SK-N-SH (cell line): ENCODE data around the gene CELF4. TPM values are rescaled to one million over a fixed set of nuclear protein-coding genes. Genes with fewer than 3 reads are reported as not detected.

ENCODE experiments used
- CTCF ChIA-PET: fragments of 300-600, 350-600 bp; formaldehyde crosslinking; extraction: SDS; loops from one replicate; lab custom pipeline; 2021; lab: Yijun Ruan, JAX
- POLR2A ChIA-PET: fragments of 350-600 bp; sonication (Branson Sonifier 250); formaldehyde crosslinking; extraction: SDS; loops from one replicate; lab custom pipeline; 2020; ENCODE audit warnings: antibody characterized with exemption, inconsistent platforms; lab: Yijun Ruan, JAX
- DNase-seq: peaks from one replicate; pipeline ENCODE4 v3.0.0; 2012
- H2AFZ ChIP-seq: fragments of 200-600 bp; sonication (generic); 2 replicates; pipeline ENCODE4 v1.8.1; 2016; ENCODE audit warnings: antibody characterized with exemption, mild to moderate bottlenecking, low read depth
- H3F3A ChIP-seq: fragments of 200-600 bp; sonication (generic); replicated peaks from 2 replicates; pipeline ENCODE3; 2016; ENCODE audit warnings: antibody characterized with exemption, mild to moderate bottlenecking; ENCODE audit not compliant: insufficient read depth
- H3K27ac ChIP-seq, 2 experiments: fragments of 200-500 bp in 1 of 2; fragments of 200-600 bp in 1 of 2; sonication (Bioruptor generic) in 1 of 2; sonication (generic), shearing (Covaris generic) in 1 of 2; 2 replicates each; pipeline versions ENCODE4 v1.5.1 to v1.6.1; 2014 to 2016; ENCODE audit warnings: low read depth in 2 of 2, inconsistent platforms in 1 of 2, low read length in 1 of 2, mild to moderate bottlenecking in 1 of 2, mixed read lengths in 1 of 2
- H3K27me3 ChIP-seq: fragments of 200-600 bp; sonication (generic), shearing (Covaris generic); 2 replicates; pipeline ENCODE4 v1.6.1; 2016; ENCODE audit warnings: mixed run types; ENCODE audit not compliant: insufficient read depth
- H3K36me3 ChIP-seq, 2 experiments: fragments of 200-500 bp in 1 of 2; fragments of 200-600 bp in 1 of 2; sonication (Bioruptor generic) in 1 of 2; sonication (generic) in 1 of 2; replicated peaks in 1 of 2; 2 replicates each; pipeline versions ENCODE3 to v1.5.1; 2014 to 2016; ENCODE audit warnings: low read length in 1 of 2, mild to moderate bottlenecking in 1 of 2; ENCODE audit not compliant: insufficient read depth in 2 of 2, control insufficient read depth in 1 of 2
- H3K4me1 ChIP-seq, 2 experiments: fragments of 200-500 bp in 1 of 2; fragments of 200-600 bp in 1 of 2; sonication (Bioruptor generic) in 1 of 2; sonication (generic), shearing (Covaris generic) in 1 of 2; 2 replicates each; pipeline versions ENCODE4 v1.5.1 to v1.6.1; 2014 to 2016; ENCODE audit warnings: low read depth in 1 of 2, low read length in 1 of 2, mixed run types in 1 of 2; ENCODE audit not compliant: insufficient read depth in 2 of 2, control insufficient read depth in 1 of 2
- H3K4me2 ChIP-seq: fragments of 200-600 bp; sonication (generic), shearing (Covaris generic); 2 replicates; pipeline ENCODE4 v1.6.1; 2017; ENCODE audit warnings: mixed run types
- H3K4me3 ChIP-seq, 2 experiments: fragments of 200-500 bp in 1 of 2; fragments of 200-600 bp in 1 of 2; sonication (Bioruptor generic) in 1 of 2; sonication (generic), shearing (Covaris generic) in 1 of 2; 2 replicates each; pipeline versions ENCODE4 v1.5.1 to v1.8.1; 2014 to 2016; ENCODE audit warnings: low read depth in 2 of 2, inconsistent platforms in 1 of 2, low read length in 1 of 2, mild to moderate bottlenecking in 1 of 2, mixed read lengths in 1 of 2, moderate library complexity in 1 of 2
- H3K79me2 ChIP-seq: fragments of 200-600 bp; sonication (generic); 2 replicates; pipeline ENCODE4 v1.8.1; 2017; ENCODE audit warnings: mild to moderate bottlenecking; ENCODE audit not compliant: insufficient read depth
- H3K9ac ChIP-seq: fragments of 200-600 bp; sonication (generic); 2 replicates; pipeline ENCODE4 v1.6.1; 2017; ENCODE audit warnings: mixed run types
- H3K9me2 ChIP-seq: fragments of 200-600 bp; sonication (generic); 2 replicates; pipeline ENCODE4 v1.6.1; 2017; ENCODE audit warnings: mixed run types
- H3K9me3 ChIP-seq: fragments of 200-600 bp; sonication (generic); 2 replicates; pipeline ENCODE4 v1.6.1; 2017; ENCODE audit warnings: mixed run types, mild to moderate bottlenecking, moderate library complexity
- H4K20me1 ChIP-seq: fragments of 200-600 bp; sonication (generic); 2 replicates; pipeline ENCODE4 v1.6.1; 2017; ENCODE audit warnings: mild to moderate bottlenecking, mixed run types; ENCODE audit not compliant: insufficient read depth
- CHD2 ChIP-seq: fragments of 150-350 bp; IDR thresholded peaks from 2 replicates; pipeline ENCODE4 v1.6.1; 2018; ENCODE audit warnings: low read length; ENCODE audit not compliant: partially characterized antibody
- EZH2phosphoT487 ChIP-seq: fragments of 200-600 bp; sonication (generic); IDR thresholded peaks from 2 replicates; pipeline ENCODE4 v1.6.1; 2017; ENCODE audit warnings: low read depth, mixed run types, mild to moderate bottlenecking, antibody characterized with exemption, moderate library complexity, borderline replicate concordance
- GATA2 ChIP-seq: sonication (generic); formaldehyde crosslinking; IDR thresholded peaks from 2 replicates; pipeline ENCODE4 v1.5.0; 2020; ENCODE audit warnings: mild to moderate bottlenecking, missing genetic modification reagents
- NFIC ChIP-seq: IDR thresholded peaks from 2 replicates; pipeline ENCODE4 v1.4.0; 2012; ENCODE audit warnings: borderline replicate concordance
- PBX3 ChIP-seq: IDR thresholded peaks from 2 replicates; pipeline ENCODE4; 2012
- REST ChIP-seq: IDR thresholded peaks from 2 replicates; pipeline ENCODE4 v1.6.1; 2012; ENCODE audit warnings: mild to moderate bottlenecking, low read depth, low read length, moderate library complexity
- TAF1 ChIP-seq: IDR thresholded peaks from 2 replicates; pipeline ENCODE4 v1.6.1; 2012; ENCODE audit warnings: low read depth, mild to moderate bottlenecking, low read length, moderate library complexity, borderline replicate concordance
- USF1 ChIP-seq: IDR thresholded peaks from 2 replicates; pipeline ENCODE4 v1.4.0; 2012; ENCODE audit warnings: low read depth, borderline replicate concordance
- USF2 ChIP-seq: fragments of 150-350 bp; IDR thresholded peaks from 2 replicates; pipeline ENCODE4 v1.6.1; 2017; ENCODE audit warnings: antibody characterized with exemption, low read length, low read depth, borderline replicate concordance
- YY1 ChIP-seq: IDR thresholded peaks from 2 replicates; pipeline ENCODE4 v1.4.0; 2012; ENCODE audit warnings: low read depth, mild to moderate bottlenecking
- ZBTB33 ChIP-seq: IDR thresholded peaks from 2 replicates; pipeline ENCODE4 v1.4.0; 2012; ENCODE audit warnings: low read depth, borderline replicate concordance
- WGBS: methylation state at CpG from one replicate; pipeline ENCODE4 v1.1.6; 2017; ENCODE audit warnings: low lambda C conversion rate; 5-methylcytosine and 5-hydroxymethylcytosine counted together
- polyA plus RNA-seq, 3 experiments: library from polyadenylated mRNA; depleted of rRNA; stranded (reverse); fragments of >200 nt; gene quantifications; 2 replicates each; pipeline ENCODE4 v1.2.3, GENCODE V29; 2012

CELF4 gene
- polyA plus RNA-seq, 1 of the 3 experiments (the other 2 are of a cell fraction): 0.26 TPM

- Histone ChIP-seq H3K9me3 (no peaks in the 10 kb centered on the region), H3K79me2 (no peaks in the 10 kb centered on the region), H3K4me1 (peaks cover 0 to 20% of the 10 kb centered on the region in 2 experiments; a peak in 1 of 4 replicates), H3K36me3 (no peaks in the 10 kb centered on the region), H3K27ac (no peak overlapping the region), H2AFZ (no peak overlapping the region), H3K9me2 (no peaks in the 10 kb centered on the region), H3K27me3 (no peaks in the 10 kb centered on the region), H3K4me2 (no peak overlapping the region), H3K4me3 (no peak overlapping the region), H3K9ac (no peak overlapping the region), H3F3A (no peaks in the 10 kb centered on the region), H4K20me1 (no peaks in the 10 kb centered on the region)
- no peak for TF ChIP-seq GATA2
- TF ChIP-seq TAF1: no peak
- TF ChIP-seq USF2: no peak
- no peak for TF ChIP-seq EZH2phosphoT487
- no peak for TF ChIP-seq REST
- no peak for TF ChIP-seq USF1
- no peak for TF ChIP-seq CHD2
- no peak for TF ChIP-seq YY1
- TF ChIP-seq PBX3: no peak
- TF ChIP-seq ZBTB33: no peak
- no peak for TF ChIP-seq NFIC
- DNase-seq: no peak
- ChIA-PET POLR2A (no interaction called here), CTCF (interaction anchor here (1.9 kb wide), 1 partner anchor 8 kb away, joined by 10 read pairs; no protein-coding TSS in a partner anchor)
- WGBS: 24% methylated on average over 7 of the region's 13 CpGs
These were observed 131.3 kb downstream of the CELF4 start for GRCh38 chr18:37434161-37434860.
